NCI-H345 (cell line): ENCODE measurements around the gene ZNF358.

Experiments used
- DNase-seq: peaks from one replicate; lab custom pipeline; 2025; lab: John Stamatoyannopoulos, UW

The ZNF358 gene

GRCh38 chr19:7515645-7516151 is at the start of gene ZNF358:
Gene ZNF358 (plus strand): TSS chr19:7516103. CDS start chr19:7519243, 3,140 bp downstream.
- peak; percentile 71 for DNase-seq

- no peak for DNase-seq
Observed at GRCh38 chr19:7467009-7467989, 48.6 kb upstream of the ZNF358 start.

GRCh38 chr19:7468840-7469239 is 47.1 kb upstream of the ZNF358 start:
- no peak for DNase-seq

- DNase-seq: no peak
Observed at GRCh38 chr19:7469669-7470285, 46.1 kb upstream of the ZNF358 start.

- no peak for DNase-seq
Observed at GRCh38 chr19:7470540-7471305, 45.2 kb upstream of the ZNF358 start.

- DNase-seq: no peak
Observed at GRCh38 chr19:7471696-7472615, 43.9 kb upstream of the ZNF358 start.

GRCh38 chr19:7475665-7476064 is 40.2 kb upstream of the ZNF358 start:
- no peak for DNase-seq

GRCh38 chr19:7476241-7476640 is 39.7 kb upstream of the ZNF358 start:
- no peak for DNase-seq

GRCh38 chr19:7476777-7477494 is 39.0 kb upstream of the ZNF358 start:
- no peak for DNase-seq

- DNase-seq: no peak
Observed at GRCh38 chr19:7477758-7478157, 38.1 kb upstream of the ZNF358 start.

GRCh38 chr19:7478173-7478842 is 37.6 kb upstream of the ZNF358 start:
- no peak for DNase-seq

- DNase-seq: no peak
Observed at GRCh38 chr19:7478843-7479227, 37.1 kb upstream of the ZNF358 start.

GRCh38 chr19:7480222-7480969 is 35.5 kb upstream of the ZNF358 start:
- no peak for DNase-seq

GRCh38 chr19:7480970-7481255 is 35.0 kb upstream of the ZNF358 start:
- DNase-seq: no peak

- peak; percentile 47 for DNase-seq
Observed at GRCh38 chr19:7482584-7483439, 33.1 kb upstream of the ZNF358 start.

GRCh38 chr19:7483720-7484201 is 32.1 kb upstream of the ZNF358 start:
- DNase-seq: no peak

- no peak for DNase-seq
Observed at GRCh38 chr19:7486923-7487322, 29.0 kb upstream of the ZNF358 start.

GRCh38 chr19:7488736-7489353 is 27.1 kb upstream of the ZNF358 start, which contains the start of gene PEX11G:
Gene PEX11G (minus strand): TSS chr19:7489035. CDS start chr19:7489010, 25 bp downstream.
- DNase-seq: peak; percentile 92
